Tibial nerve (tissue), 4 donors: ENCODE measurements around the gene LRRC3. TPM values are rescaled to one million over a fixed set of nuclear protein-coding genes. Genes with fewer than 3 reads are reported as not detected.
"Not testable (repeated sequence)": the region's sequence is repeated elsewhere in the genome, so short reads cannot be mapped to it uniquely, and the experiment has no call there.

ENCODE experiments used
- DNase-seq, 2 donors: peaks; one replicate each; pipeline ENCODE4 v3.0.0-alpha.2; 2019; ENCODE audit warnings: low spot score in 2 of 2
- H3K27ac ChIP-seq, 4 donors: fragments of 200-600 bp; sonication (generic) in 3 of 4; one replicate each; pipeline ENCODE4 v1.5.1; 2017 to 2019; ENCODE audit warnings: mild to moderate bottlenecking in 1 of 4
- H3K27me3 ChIP-seq, 2 donors: fragments of 200-600 bp; sonication (generic) in 1 of 2; one replicate each; pipeline versions ENCODE4 v1.5.1 to v1.6.0; 2017 to 2019
- H3K36me3 ChIP-seq, 3 donors: fragments of 200-600 bp; sonication (generic); one replicate each; pipeline ENCODE4 v1.5.1; 2018 to 2019
- H3K4me1 ChIP-seq, 4 donors: fragments of 200-600 bp; sonication (generic) in 3 of 4; one replicate each; pipeline ENCODE4 v1.5.1; 2017 to 2019
- H3K4me3 ChIP-seq, 4 donors: fragments of 200-600 bp; sonication (generic) in 3 of 4; one replicate each; pipeline ENCODE4 v1.5.1; 2017 to 2019; ENCODE audit warnings: mild to moderate bottlenecking in 1 of 4, moderate library complexity in 1 of 4
- H3K9me3 ChIP-seq, 4 donors: fragments of 200-600 bp; sonication (generic) in 3 of 4; one replicate each; pipeline ENCODE4 v1.5.1; 2017 to 2019
- CTCF ChIP-seq, 5 experiments: fragments of 200-600 bp in 3 of 5; fragments of 450-650 bp in 2 of 5; sonication (generic) in 3 of 5; IDR thresholded peaks; one replicate each; pipeline ENCODE4 v1.5.1; 2016 to 2019; ENCODE audit warnings: antibody characterized with exemption in 5 of 5, mild to moderate bottlenecking in 3 of 5, moderate library complexity in 2 of 5
- EP300 ChIP-seq, 2 donors: sonication (generic); formaldehyde crosslinking; IDR thresholded peaks; one replicate each; pipeline ENCODE4 v1.6.1; 2017; ENCODE audit warnings: antibody characterized with exemption in 2 of 2, mild to moderate bottlenecking in 1 of 2
- POLR2A ChIP-seq, 2 donors: fragments of 450-650 bp; IDR thresholded peaks; one replicate each; pipeline ENCODE4 v1.6.1; 2017; ENCODE audit warnings: antibody characterized with exemption in 2 of 2, mild to moderate bottlenecking in 2 of 2, moderate library complexity in 2 of 2
- WGBS, 2 donors: methylation state at CpG; one replicate each; pipeline ENCODE4 v1.1.5; 2018; 5-methylcytosine and 5-hydroxymethylcytosine counted together
- total RNA-seq, 4 donors: library from RNA; depleted of rRNA; stranded (reverse); fragments of >200 nt; gene quantifications; one replicate each; pipeline ENCODE4 v1.1.0, GENCODE V29; 2016

The LRRC3 gene
- total RNA-seq, 4 donors from 2014 or later: 2.0 to 8.0 (median 3.8) TPM

GRCh38 chr21:44502171-44502958 lies 47.1 kb downstream of the LRRC3 start:
- TF ChIP-seq POLR2A (IDR thresholded peaks at IDR 0.05) (no peak), EP300 (IDR thresholded peaks at IDR 0.05) (no peak), CTCF (IDR thresholded peaks at IDR 0.05) (no peak)
- no peaks in the 10 kb centered on the region for H3K4me1 ChIP-seq
- no peaks in the 10 kb centered on the region for H3K9me3 ChIP-seq
- H3K4me3 ChIP-seq: no peak overlapping the region
- DNase-seq: no peak
- no peak overlapping the region for H3K27ac ChIP-seq
- H3K27me3 ChIP-seq: peaks cover 0 to 27% of the 10 kb centered on the region in 2 donors
- H3K36me3 ChIP-seq: no peaks in the 10 kb centered on the region
- WGBS, 2 donors: 89 to 91% methylated on average over 27 of the region's 27 CpGs

- not testable (repeated sequence) for H3K27ac ChIP-seq, H3K9me3 ChIP-seq, H3K36me3 ChIP-seq, H3K4me3 ChIP-seq, H3K4me1 ChIP-seq, DNase-seq
- 70 to 72% methylated on average over 44 of the region's 44 CpGs for WGBS, 2 donors
- H3K27me3 ChIP-seq: peaks cover 0 to 27% of the 10 kb centered on the region in 2 donors
These were observed 47.9 kb downstream of the LRRC3 start for GRCh38 chr21:44503006-44503889.

GRCh38 chr21:44503901-44504399 lies 48.6 kb downstream of the LRRC3 start:
- Histone ChIP-seq H3K27me3 (peaks cover 0 to 27% of the 10 kb centered on the region in 2 donors), H3K4me3 (no peak overlapping the region), H3K4me1 (no peaks in the 10 kb centered on the region), H3K9me3 (no peaks in the 10 kb centered on the region), H3K36me3 (no peaks in the 10 kb centered on the region), H3K27ac (no peak overlapping the region)
- 66 to 74% methylated on average over 20 of the region's 20 CpGs for WGBS, 2 donors
- TF ChIP-seq POLR2A (IDR thresholded peaks at IDR 0.05): no peak
- no peak for TF ChIP-seq EP300 (IDR thresholded peaks at IDR 0.05)
- no peak for TF ChIP-seq CTCF (IDR thresholded peaks at IDR 0.05)
- DNase-seq: no peak

- Histone ChIP-seq H3K36me3 (no peaks in the 10 kb centered on the region), H3K9me3 (no peaks in the 10 kb centered on the region), H3K27ac (no peak overlapping the region), H3K4me3 (no peak overlapping the region), H3K27me3 (peaks cover 0 to 34% of the 10 kb centered on the region in 2 donors), H3K4me1 (peaks cover 0 to 8% (median 3%) of the 10 kb centered on the region in 4 donors)
- no peak for TF ChIP-seq POLR2A (IDR thresholded peaks at IDR 0.05)
- TF ChIP-seq EP300 (IDR thresholded peaks at IDR 0.05): no peak
- TF ChIP-seq CTCF (IDR thresholded peaks at IDR 0.05): no peak
- 41 to 51% methylated on average over 16 of the region's 16 CpGs for WGBS, 2 donors
- no peak for DNase-seq
These were observed 50.5 kb downstream of the LRRC3 start for GRCh38 chr21:44505673-44506278.
